HT-29 (cell line): Measurements from ENCODE around the gene GLRA1. TPM values are rescaled to one million over a fixed set of nuclear protein-coding genes. Genes with fewer than 3 reads are reported as not detected.
"Not testable (repeated sequence)": the region's sequence is repeated elsewhere in the genome, so short reads cannot be mapped to it uniquely, and the experiment has no call there.

Source experiments
- DNase-seq: peaks from one replicate; pipeline ENCODE4 v3.0.0-alpha.2; 2015; ENCODE audit warnings: low spot score
- total RNA-seq: library from RNA; depleted of rRNA; stranded (reverse); fragments of >200 nt; shearing (Covaris generic); gene quantifications from 2 replicates; pipeline ENCODE4 v1.2.3, GENCODE V29; 2014

GLRA1 gene
- total RNA-seq, 1 experiment from 2014 or later, result not detected

- no peak for DNase-seq
Measured at GRCh38 chr5:151917904-151918303, 6.7 kb downstream of the GLRA1 start.

- DNase-seq, result no peak
Measured at GRCh38 chr5:151913425-151913824, 11.2 kb downstream of the GLRA1 start.

- no peak for DNase-seq
Measured at GRCh38 chr5:151912360-151912759, 12.3 kb downstream of the GLRA1 start.

- DNase-seq, result no peak
Measured at GRCh38 chr5:151911011-151911410, 13.6 kb downstream of the GLRA1 start.

GRCh38 chr5:151909628-151910027 is 15.0 kb downstream of the GLRA1 start:
- DNase-seq, result no peak

GRCh38 chr5:151906246-151906645 is 18.4 kb downstream of the GLRA1 start:
- DNase-seq, result no peak

GRCh38 chr5:151905557-151905961 is 19.1 kb downstream of the GLRA1 start:
- no peak for DNase-seq

GRCh38 chr5:151904909-151905308 is 19.7 kb downstream of the GLRA1 start:
- DNase-seq, result no peak

GRCh38 chr5:151904127-151904526 is 20.5 kb downstream of the GLRA1 start:
- no peak for DNase-seq

GRCh38 chr5:151903243-151903653 is 21.4 kb downstream of the GLRA1 start:
- DNase-seq, result no peak

- DNase-seq, result no peak
Measured at GRCh38 chr5:151902215-151902614, 22.4 kb downstream of the GLRA1 start.

- no peak for DNase-seq
Measured at GRCh38 chr5:151901611-151902010, 23.0 kb downstream of the GLRA1 start.

- DNase-seq, result no peak
Measured at GRCh38 chr5:151900891-151901290, 23.8 kb downstream of the GLRA1 start.

GRCh38 chr5:151899399-151899798 is 25.3 kb downstream of the GLRA1 start:
- DNase-seq, result no peak

GRCh38 chr5:151897896-151898295 is 26.8 kb downstream of the GLRA1 start:
- DNase-seq, result no peak

GRCh38 chr5:151897020-151897552 is 27.6 kb downstream of the GLRA1 start:
- no peak for DNase-seq

- no peak for DNase-seq
Measured at GRCh38 chr5:151896031-151896691, 28.5 kb downstream of the GLRA1 start.

GRCh38 chr5:151895660-151896030 is 29.0 kb downstream of the GLRA1 start:
- DNase-seq, result no peak

GRCh38 chr5:151893485-151893884 is 31.2 kb downstream of the GLRA1 start:
- not testable (repeated sequence) for DNase-seq

GRCh38 chr5:151892393-151892792 is 32.3 kb downstream of the GLRA1 start:
- no peak for DNase-seq

- DNase-seq, result no peak
Measured at GRCh38 chr5:151890299-151890698, 34.4 kb downstream of the GLRA1 start.

- DNase-seq, result no peak
Measured at GRCh38 chr5:151889614-151890013, 35.0 kb downstream of the GLRA1 start.

- no peak for DNase-seq
Measured at GRCh38 chr5:151886546-151887275, 37.9 kb downstream of the GLRA1 start.
